ENCODE data around the gene CEMP1. TPM values are rescaled to one million over a fixed set of nuclear protein-coding genes. Genes with fewer than 3 reads are reported as not detected.

CEMP1 gene
- total RNA-seq, 1 donor from 2014 or later, result 0.62 TPM

DNA sequence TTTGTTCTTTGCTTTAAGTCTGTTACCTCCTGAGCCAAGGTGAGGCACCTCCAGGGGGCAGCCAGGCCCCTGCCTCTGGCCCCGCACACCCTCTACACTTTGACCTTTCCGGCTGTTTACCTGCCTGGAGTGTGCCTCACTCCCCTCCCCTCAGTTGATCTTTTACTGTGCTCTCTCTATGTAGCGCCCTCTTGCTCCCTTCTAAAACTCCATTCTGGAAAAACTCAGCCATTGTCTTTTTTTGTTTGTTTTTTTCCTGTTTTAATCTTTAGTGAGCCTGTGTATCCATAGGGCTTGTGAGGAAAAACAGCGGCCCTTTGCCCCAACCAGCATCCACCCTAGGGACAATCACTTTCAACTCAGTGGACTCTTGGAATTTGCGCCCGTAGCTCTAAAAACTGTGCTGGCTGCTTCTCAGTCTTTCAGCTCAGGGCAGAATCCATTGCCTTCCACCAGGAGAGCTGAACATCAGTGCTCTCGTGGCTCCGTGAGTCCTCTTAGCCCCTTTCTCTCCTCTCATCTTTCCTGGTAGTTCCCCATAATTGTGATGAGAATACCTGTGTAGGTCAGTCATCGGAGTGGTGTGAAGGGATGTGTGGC is 6.8 kb downstream of the CEMP1 start:
- TF ChIP-seq, protein P1, sequence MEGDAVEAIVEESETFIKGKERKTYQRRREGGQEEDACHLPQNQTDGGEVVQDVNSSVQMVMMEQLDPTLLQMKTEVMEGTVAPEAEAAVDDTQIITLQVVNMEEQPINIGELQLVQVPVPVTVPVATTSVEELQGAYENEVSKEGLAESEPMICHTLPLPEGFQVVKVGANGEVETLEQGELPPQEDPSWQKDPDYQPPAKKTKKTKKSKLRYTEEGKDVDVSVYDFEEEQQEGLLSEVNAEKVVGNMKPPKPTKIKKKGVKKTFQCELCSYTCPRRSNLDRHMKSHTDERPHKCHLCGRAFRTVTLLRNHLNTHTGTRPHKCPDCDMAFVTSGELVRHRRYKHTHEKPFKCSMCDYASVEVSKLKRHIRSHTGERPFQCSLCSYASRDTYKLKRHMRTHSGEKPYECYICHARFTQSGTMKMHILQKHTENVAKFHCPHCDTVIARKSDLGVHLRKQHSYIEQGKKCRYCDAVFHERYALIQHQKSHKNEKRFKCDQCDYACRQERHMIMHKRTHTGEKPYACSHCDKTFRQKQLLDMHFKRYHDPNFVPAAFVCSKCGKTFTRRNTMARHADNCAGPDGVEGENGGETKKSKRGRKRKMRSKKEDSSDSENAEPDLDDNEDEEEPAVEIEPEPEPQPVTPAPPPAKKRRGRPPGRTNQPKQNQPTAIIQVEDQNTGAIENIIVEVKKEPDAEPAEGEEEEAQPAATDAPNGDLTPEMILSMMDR (IDR thresholded peaks at IDR 0.05; ENCODE audit: unreplicated experiment), result peak; percentile 42
- Mint-ChIP-seq H3K36me3 (ENCODE audit: insufficient read depth) (peaks cover 1% of the 10 kb centered on the region), H3K27me3 (no peaks in the 10 kb centered on the region), H3K27ac (peak overlapping the region; percentile 86), H3K9me3 (ENCODE audit: low read depth) (no peaks in the 10 kb centered on the region), H3K4me1 (ENCODE audit: low read depth) (peaks cover 20% of the 10 kb centered on the region), H3K4me3 (ENCODE audit: low read depth) (peak overlapping the region; percentile 23)
- no peak for DNase-seq (ENCODE audit: low spot score, unreplicated experiment)

DNA sequence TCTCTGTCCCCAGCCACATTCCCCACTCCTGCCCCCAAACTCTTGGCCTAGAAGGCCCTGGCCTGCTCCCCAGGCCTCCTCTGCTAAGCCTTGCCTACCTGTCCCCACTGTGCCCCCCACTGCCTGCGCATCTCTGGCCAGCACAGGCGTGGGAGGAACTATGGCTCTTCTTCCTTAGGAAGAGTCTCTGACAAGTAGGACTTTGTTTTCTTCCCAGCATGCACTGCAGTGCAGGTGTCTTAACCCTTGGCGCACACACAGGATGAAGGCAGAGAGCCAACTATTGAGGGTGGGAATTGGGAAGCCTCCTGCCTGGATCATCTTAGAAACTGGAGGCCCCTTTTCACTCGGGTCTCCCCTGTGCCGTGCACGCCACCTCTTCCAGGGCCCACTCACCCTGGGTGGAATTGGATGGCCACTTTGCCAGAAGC is 7.4 kb downstream of the CEMP1 start:
- H3K27ac Mint-ChIP-seq, result peak overlapping the region; percentile 86
- TF ChIP-seq, protein P1 (IDR thresholded peaks at IDR 0.05; ENCODE audit: unreplicated experiment), result no peak
- peaks cover 20% of the 10 kb centered on the region for H3K4me1 Mint-ChIP-seq (ENCODE audit: low read depth)
- no peaks in the 10 kb centered on the region for H3K9me3 Mint-ChIP-seq (ENCODE audit: low read depth)
- H3K4me3 Mint-ChIP-seq (ENCODE audit: low read depth), result peak overlapping the region; percentile 23
- DNase-seq (ENCODE audit: low spot score, unreplicated experiment), result no peak
- no peaks in the 10 kb centered on the region for H3K27me3 Mint-ChIP-seq
- peaks cover 1% of the 10 kb centered on the region for H3K36me3 Mint-ChIP-seq (ENCODE audit: insufficient read depth)

DNA sequence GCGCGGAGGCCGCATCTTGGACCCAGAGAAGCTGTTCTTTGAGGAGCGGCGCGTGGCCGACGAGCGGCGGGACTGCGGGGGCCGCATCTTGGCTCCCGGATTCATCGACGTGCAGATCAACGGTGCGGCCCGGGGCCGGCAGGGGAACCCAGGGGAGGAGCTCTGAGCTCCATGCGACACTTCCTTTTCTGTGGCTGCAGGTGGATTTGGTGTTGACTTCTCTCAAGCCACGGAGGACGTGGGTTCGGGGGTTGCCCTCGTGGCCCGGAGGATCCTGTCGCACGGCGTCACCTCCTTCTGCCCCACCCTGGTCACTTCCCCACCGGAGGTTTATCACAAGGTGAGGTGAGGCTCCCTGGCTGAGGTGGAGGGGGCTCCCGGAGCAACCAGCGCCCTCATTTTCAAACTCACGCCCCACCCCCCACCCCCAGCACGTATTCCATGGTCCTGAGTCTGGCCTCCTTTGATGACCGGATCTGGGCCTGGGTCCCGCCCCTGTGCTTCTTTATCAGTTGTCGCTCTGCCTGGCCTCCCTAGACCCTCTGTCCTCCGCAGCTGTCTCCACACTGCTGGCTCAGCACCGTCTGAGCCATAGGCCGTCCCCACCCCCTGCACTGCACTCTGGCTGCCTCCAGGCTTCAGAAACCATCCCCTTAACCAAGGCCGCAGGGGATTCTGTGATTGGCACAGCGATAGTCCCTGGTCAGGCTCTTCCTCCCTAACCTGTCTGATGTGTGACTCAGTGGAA is 10.2 kb downstream of the CEMP1 start:
- Mint-ChIP-seq H3K4me3 (ENCODE audit: low read depth) (peak overlapping the region; percentile 74), H3K27ac (peak overlapping the region; percentile 95), H3K36me3 (ENCODE audit: insufficient read depth) (peaks cover 3% of the 10 kb centered on the region), H3K27me3 (no peaks in the 10 kb centered on the region), H3K9me3 (ENCODE audit: low read depth) (no peaks in the 10 kb centered on the region), H3K4me1 (ENCODE audit: low read depth) (peaks cover 29% of the 10 kb centered on the region)
- DNase-seq (ENCODE audit: low spot score, unreplicated experiment), result no peak
- TF ChIP-seq, protein P1 (IDR thresholded peaks at IDR 0.05; ENCODE audit: unreplicated experiment), result no peak

DNA sequence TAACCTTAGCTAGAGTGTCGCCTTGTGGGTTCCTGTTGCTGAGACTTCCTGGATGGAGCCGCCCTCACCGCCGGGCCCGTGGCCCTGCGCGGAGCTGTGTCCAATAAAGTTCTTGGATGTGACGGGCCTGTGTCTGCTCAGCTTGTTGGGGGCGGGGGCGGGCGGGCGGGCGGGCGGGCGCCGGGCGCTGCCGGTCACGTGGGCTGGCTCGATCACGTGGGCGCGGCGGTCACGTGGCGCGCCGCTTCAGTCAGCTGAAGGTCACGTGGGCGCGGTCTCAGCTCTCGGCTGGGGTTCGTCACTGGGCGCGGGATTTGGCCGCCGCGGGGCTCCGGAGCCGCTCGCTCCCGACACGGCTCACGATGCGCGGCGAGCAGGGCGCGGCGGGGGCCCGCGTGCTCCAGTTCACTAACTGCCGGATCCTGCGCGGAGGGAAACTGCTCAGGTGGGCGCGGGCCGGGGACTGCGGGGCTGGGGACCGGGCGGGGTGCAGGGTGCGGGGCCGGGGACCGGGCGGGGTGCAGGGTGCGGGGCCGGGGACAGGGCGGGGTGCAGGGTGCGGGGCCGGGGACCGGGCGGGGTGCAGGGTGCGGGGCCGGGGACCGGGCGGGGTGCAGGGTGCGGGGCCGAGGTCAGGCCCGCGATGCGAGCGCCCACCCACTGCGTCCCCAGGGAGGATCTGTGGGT is 11.0 kb downstream of the CEMP1 start, which contains the start of gene AMDHD2:
Gene AMDHD2, plus strand, starts transcription at position 275 of the 687 bp plus-strand sequence. Its CDS starts 88 bp downstream, at position 363.
- DNase-seq (ENCODE audit: low spot score, unreplicated experiment), result peak; percentile 83
- TF ChIP-seq, protein P1 (IDR thresholded peaks at IDR 0.05; ENCODE audit: unreplicated experiment), result no peak
- H3K27me3 Mint-ChIP-seq, result no peaks in the 10 kb centered on the region
- peaks cover 36% of the 10 kb centered on the region for H3K4me1 Mint-ChIP-seq (ENCODE audit: low read depth)
- peaks cover 3% of the 10 kb centered on the region for H3K36me3 Mint-ChIP-seq (ENCODE audit: insufficient read depth)
- peak within 1 kb of the TSS; percentile 97 for H3K27ac Mint-ChIP-seq
- peak within 1 kb of the TSS; percentile 74 for H3K4me3 Mint-ChIP-seq (ENCODE audit: low read depth)
- H3K9me3 Mint-ChIP-seq (ENCODE audit: low read depth), result no peaks in the 10 kb centered on the region

DNA sequence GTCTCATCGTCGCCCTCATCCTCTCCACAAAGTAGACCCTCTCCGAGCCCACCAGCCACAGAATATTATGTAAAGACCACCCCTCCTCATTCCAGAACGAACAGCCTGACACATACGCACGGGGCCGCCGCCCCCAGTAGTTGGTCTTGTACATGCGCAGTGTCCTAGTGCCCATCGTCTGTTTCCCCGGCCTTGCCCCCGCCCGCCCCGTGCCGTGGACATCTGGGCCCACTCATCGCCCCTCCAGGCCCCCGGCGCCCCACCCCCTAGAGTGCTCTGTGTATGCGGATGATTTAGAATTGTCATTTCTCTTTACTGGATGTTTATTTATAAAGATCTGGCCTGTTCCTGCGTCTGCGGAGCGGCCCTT is 11.5 kb downstream of the CEMP1 start:
- TF ChIP-seq, protein P1 (IDR thresholded peaks at IDR 0.05; ENCODE audit: unreplicated experiment), result no peak
- peak overlapping the region; percentile 57 for H3K4me3 Mint-ChIP-seq (ENCODE audit: low read depth)
- H3K4me1 Mint-ChIP-seq (ENCODE audit: low read depth), result peaks cover 39% of the 10 kb centered on the region
- DNase-seq (ENCODE audit: low spot score, unreplicated experiment), result no peak
- no peaks in the 10 kb centered on the region for H3K9me3 Mint-ChIP-seq (ENCODE audit: low read depth)
- H3K27ac Mint-ChIP-seq, result peak overlapping the region; percentile 97
- no peaks in the 10 kb centered on the region for H3K27me3 Mint-ChIP-seq
- H3K36me3 Mint-ChIP-seq (ENCODE audit: insufficient read depth), result peaks cover 2% of the 10 kb centered on the region

All from progenitor cell of endocrine pancreas (in vitro differentiated cells).